Umbilical cord (tissue), 2 donors: ENCODE data around the gene IKZF5. TPM values are rescaled to one million over a fixed set of nuclear protein-coding genes. Genes with fewer than 3 reads are reported as not detected.

Experiments used
- DNase-seq: peaks from one replicate; pipeline ENCODE4 v3.0.0-alpha.2; 2015; ENCODE audit warnings: low spot score
- total RNA-seq: library from RNA; depleted of rRNA; stranded (reverse); fragments of >200 nt; gene quantifications from one replicate; pipeline ENCODE4 v1.2.3, GENCODE V29; 2014; ENCODE audit warnings: low replicate concordance; ENCODE audit not compliant: insufficient read depth

Gene IKZF5
- total RNA-seq = 5.3 TPM

GRCh38 chr10:123008355-123009104, at the start of gene IKZF5, which contains the start of gene ACADSB:
Gene IKZF5 (minus strand): TSS chr10:123008795. CDS start chr10:122998625, 10,170 bp downstream.
Gene ACADSB (plus strand): TSS chr10:123009006. CDS start chr10:123009030, 24 bp downstream.
- DNase-seq = peak; percentile 99

GRCh38 chr10:123057968-123058367, 49.4 kb upstream of the IKZF5 start:
- no peak for DNase-seq

- DNase-seq = no peak
These were observed 37.6 kb upstream of the IKZF5 start for GRCh38 chr10:123045961-123046731.

GRCh38 chr10:123044391-123044790, 35.8 kb upstream of the IKZF5 start:
- peak; percentile 2 for DNase-seq

DNA sequence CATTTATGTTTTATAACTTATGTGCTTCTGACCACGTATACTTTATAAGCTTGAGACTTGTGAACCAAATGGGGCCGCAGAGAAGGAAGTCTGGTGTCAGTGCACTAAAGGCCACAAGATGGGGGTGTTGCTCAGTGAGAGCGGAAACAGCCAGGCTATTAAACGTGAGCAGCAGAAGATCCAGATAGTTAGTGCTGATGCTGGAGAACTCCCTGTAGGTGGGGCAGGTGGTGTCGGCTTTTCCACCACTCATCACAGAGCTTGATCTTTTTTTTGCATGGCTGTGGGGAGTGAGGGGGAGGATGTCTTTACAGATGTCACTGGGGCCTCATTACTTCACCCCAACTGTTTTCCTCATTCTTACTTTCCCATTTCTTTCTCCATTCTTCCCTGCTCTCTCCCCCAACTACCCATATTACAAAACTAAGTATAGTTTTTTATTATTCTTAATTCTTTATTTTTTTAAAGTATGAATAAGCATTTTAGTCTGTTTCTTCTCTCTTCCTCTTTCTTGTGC, 34.9 kb upstream of the IKZF5 start:
- DNase-seq = peak; percentile 63

GRCh38 chr10:123042708-123043408, 34.3 kb upstream of the IKZF5 start:
- DNase-seq = no peak

GRCh38 chr10:123039632-123039930, 31.0 kb upstream of the IKZF5 start:
- no peak for DNase-seq

- no peak for DNase-seq
These were observed 30.4 kb upstream of the IKZF5 start for GRCh38 chr10:123038782-123039631.

DNA sequence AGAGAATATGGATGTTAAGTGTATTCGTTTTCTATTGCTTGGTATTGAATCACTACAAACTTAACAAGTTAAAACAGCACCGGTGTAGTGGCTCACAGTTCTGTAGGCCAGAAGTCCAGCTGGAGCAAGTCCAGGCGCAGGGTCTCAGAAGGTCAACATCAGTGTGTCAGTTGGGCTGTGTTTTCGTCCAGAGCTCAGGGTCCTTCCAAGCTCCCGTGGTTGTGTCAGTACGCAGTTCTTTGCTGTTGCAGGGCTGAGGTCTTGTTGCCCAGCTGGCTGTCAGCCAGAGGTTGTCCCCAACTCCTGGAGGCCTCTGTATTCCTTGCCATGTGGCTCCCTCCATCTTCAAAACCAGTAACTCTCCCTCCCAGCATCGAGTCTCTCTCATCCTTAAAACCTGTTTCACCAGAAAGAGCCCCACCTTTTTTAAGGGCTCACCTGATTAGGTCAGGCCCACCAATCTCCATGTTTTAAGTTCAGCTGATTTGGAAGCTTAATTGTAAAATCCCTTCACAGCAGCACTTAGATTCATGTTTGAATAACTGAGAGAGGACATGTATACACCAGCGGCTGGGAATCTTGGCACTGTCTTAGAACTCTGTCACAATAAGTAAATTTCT, 27.0 kb upstream of the IKZF5 start:
- no peak for DNase-seq

- DNase-seq = no peak
These were observed 25.7 kb upstream of the IKZF5 start for GRCh38 chr10:123034332-123034731.

DNA sequence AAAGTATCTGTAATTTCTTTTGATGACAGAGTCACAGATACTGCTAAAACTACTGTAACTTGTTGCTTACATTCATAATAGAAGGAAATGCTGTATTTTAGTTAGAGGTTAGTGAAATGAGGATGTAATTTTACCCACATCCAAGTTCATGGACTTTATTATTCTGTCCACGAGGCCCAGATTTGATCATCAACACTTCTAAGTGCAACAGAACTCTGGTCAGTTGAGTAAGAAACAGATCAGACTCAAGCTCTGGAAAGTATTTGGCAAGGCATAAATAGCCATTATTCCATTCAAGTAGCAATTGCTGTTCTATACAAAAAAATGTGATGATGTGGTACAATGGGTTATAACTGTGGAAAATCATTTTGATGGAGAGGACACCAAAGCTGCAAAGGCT, 22.5 kb upstream of the IKZF5 start:
- no peak for DNase-seq

GRCh38 chr10:123027861-123028260, 19.3 kb upstream of the IKZF5 start:
- no peak for DNase-seq

- DNase-seq = no peak
These were observed 17.7 kb upstream of the IKZF5 start for GRCh38 chr10:123026302-123026701.

DNA sequence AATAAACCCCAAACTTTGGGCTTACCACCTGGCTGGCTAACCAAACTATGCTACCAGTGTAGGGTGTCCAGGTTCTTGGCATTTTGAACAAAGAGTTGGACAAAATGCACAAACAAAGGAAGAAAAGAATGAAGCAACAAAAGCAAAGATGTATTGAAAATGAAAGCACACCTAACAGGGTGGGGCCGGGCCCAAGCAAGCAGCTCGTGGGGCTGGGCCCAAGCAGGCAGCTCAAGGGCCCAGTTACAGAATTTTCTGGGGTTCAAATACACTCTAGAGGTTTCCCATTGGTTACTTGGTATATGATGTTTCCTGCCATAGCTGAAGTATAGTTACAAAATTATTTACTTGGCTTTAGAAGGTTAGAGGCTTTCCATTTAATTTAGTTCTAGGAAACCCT, 15.9 kb upstream of the IKZF5 start:
- DNase-seq = no peak

DNA sequence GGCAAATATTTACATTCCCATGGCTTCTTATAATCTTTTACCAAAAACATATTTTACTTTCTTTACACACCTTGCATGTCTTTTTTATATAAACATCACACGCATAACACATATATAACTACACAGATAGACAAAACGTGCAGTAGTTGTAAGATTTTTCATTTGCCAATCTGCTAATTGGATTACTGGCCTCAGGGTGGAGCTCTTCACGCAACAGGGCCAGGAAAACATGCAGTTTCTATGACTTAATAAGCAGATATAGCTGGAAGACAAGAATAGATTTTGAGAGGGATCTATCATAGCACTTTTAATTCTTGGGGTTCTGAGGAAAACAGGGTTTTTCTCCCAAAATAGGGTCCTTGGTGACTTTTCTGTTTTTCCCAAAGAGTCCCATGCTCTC, 12.9 kb upstream of the IKZF5 start:
- no peak for DNase-seq

- no peak for DNase-seq
These were observed 11.5 kb upstream of the IKZF5 start for GRCh38 chr10:123019941-123020703.

DNA sequence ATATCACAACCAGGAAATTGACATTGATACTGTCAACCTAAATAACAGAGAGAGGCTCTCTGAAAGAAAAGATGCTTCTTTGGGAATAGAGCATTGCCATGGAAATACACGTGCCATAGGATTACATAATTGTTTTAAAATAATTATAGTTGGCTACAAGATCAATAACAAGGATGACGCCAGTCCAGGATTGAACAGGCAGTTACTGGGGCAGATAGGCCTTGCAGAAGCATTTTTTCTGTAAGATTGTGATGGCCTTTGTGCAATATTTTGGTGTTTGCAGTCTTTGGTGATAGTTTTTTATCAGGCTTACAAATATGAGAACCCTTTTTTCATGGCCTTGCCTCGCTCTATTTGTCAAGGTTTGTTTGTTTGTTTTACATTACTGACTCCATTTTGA, 10.7 kb upstream of the IKZF5 start:
- DNase-seq = no peak

GRCh38 chr10:123018531-123018930, 9.9 kb upstream of the IKZF5 start:
- DNase-seq = no peak

- DNase-seq = peak; percentile 17
These were observed 9.0 kb upstream of the IKZF5 start for GRCh38 chr10:123017421-123018165.
